ENCODE measurements around the gene NCKIPSD.
A peak's percentile ranks its signal among the peaks of the same experiment; 100 is the strongest.

Gene NCKIPSD

DNA sequence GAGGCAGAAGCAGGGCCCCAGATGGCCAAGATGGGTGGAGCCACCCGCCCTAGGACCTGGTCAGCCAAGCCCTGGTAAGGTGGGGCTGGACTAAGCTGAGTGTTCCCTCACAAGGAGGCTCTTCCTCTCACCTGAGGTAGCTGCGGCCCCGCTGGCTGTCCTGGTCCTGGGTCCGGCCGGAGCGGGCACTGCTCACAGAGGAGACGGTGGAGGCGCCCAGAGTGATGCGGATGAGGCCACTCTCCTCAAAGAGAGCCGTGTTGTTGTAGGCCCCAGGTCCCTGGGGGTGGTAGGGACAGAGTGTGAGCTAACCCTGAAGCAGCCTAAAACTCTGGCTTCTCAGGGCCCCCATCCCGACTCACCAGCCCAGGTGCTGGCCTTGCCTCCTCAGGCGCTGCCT, 43.1 kb downstream of the NCKIPSD start:
- DNase-seq: no peak

DNA sequence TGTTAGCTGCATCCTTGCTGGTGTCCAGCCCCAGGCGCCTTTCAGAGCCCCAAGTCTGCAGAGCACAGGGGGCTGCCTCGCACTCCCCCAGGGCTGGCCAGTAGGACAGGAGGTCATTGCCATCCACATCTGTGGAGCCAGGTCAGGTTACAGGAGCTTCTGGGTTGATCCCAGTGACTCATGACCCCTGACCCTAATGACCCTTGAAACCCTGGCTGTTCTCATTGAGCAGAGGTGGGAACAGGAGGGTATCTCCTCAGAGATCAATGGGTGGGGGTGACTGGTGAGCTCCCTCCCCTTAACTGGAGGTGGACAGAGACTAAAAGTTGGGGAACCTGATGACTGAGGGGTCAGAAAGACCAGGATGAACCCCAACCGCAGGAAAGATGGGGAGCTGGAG, 44.3 kb downstream of the NCKIPSD start:
- no peak for DNase-seq

DNA sequence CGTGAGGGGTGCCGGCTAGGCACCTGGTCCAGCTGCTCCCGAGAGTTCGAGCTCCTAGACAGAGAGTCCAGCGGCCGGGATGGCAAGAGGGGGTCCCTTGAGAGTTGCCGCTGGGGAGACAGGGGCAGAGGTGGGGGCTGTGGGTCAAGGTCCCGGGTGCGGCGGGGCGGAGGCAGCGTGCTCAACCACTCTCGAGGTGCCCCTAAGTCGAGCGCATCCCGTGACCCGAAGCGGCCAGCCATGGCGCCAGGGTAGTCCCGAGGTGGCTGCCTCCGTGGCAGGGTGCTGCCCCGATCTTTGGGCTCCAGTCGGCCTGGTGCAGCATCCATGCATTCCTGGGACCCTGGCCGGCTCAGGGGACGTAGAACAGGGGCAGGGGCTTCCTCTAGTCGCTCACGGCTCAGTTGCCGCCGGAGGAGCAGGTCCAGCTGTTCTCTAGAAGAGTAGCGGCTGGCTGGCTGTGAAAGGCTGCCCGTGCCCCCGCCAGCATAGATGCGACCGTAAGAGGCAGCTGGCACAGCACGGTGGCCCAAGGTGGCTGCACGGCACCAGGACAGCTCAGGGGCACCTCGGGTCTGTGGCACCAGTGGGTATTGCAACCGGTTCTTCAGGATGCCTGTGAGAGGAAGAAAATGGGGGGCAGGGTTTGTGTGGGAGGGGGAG, 45.6 kb downstream of the NCKIPSD start:
- no peak for DNase-seq

GRCh38 chr3:48637305-48637704, 48.4 kb downstream of the NCKIPSD start:
- no peak for DNase-seq

DNA sequence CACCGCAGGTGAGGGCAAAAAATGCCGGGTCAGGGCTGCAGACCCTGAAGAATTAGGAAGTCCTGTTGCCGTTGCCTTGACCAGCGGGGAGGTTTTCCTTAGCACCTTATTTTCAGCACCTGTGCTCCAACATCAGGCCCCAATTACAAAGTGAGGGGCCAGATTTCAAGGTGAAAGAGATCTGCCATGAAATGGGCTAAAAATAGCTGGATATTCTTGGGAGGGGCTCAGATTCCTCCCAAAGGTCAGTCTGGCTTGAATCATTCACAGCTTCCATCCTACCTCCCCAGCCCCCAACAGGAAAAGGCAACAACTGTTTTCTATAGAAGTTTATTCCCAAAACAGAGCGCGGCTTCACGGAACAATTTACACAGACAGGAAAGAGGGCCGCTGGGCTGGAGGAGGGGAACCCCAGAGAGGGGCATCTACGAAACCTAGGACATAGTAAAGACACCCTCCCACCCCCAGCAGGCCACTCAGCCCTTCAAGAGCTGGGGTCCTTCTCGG, 49.5 kb downstream of the NCKIPSD start:
- DNase-seq: no peak

- peak; percentile 97 for DNase-seq
Measured at GRCh38 chr3:48635222-48636021, 50.3 kb downstream of the NCKIPSD start, which contains the start of gene SLC26A6. Gene SLC26A6, minus strand, starts transcription at chr3:48635461. Its CDS starts 68 bp downstream, at chr3:48635393.

GRCh38 chr3:48634661-48635221, 51.0 kb downstream of the NCKIPSD start:
- DNase-seq: peak; percentile 6

DNA sequence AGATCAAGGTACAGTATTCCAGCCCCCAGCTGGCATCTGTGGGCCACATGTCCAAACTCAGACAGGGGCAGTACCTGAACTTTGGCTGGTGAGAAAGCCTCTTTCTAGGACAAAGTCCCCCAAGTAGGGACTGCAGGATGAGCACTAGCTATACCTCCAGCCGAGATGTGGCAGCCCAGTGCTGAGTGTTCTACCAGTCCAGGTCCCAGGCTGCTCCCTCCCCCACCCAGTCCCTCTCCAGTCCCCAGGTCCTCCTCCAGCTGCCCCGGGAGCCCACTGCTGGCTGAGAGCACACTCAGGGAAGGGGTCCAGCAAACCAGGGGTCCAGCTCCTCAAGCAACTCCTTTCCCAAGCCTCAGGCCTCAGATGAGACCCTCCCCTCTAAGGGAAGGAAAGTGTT, 52.0 kb downstream of the NCKIPSD start:
- DNase-seq: no peak

DNA sequence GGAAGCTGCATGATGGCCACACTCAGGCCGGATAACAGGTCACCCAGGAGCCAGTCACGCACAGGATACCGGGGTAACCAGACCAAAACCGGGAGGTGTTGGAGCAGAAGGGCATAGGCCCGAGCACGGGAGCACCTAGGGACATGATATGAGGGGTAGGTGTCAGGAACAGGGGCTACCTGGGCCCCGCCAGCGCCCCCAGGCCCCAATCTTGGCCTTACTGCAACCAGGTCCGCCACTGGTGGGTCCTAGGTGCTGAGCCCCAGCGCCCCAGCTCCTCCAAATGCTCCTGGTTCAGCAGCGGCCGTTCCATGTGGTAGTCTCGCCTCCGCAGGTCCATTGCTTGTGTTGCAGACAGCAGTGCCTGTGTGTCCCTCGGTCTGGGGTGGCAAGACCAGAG, 52.5 kb downstream of the NCKIPSD start:
- no peak for DNase-seq

DNA sequence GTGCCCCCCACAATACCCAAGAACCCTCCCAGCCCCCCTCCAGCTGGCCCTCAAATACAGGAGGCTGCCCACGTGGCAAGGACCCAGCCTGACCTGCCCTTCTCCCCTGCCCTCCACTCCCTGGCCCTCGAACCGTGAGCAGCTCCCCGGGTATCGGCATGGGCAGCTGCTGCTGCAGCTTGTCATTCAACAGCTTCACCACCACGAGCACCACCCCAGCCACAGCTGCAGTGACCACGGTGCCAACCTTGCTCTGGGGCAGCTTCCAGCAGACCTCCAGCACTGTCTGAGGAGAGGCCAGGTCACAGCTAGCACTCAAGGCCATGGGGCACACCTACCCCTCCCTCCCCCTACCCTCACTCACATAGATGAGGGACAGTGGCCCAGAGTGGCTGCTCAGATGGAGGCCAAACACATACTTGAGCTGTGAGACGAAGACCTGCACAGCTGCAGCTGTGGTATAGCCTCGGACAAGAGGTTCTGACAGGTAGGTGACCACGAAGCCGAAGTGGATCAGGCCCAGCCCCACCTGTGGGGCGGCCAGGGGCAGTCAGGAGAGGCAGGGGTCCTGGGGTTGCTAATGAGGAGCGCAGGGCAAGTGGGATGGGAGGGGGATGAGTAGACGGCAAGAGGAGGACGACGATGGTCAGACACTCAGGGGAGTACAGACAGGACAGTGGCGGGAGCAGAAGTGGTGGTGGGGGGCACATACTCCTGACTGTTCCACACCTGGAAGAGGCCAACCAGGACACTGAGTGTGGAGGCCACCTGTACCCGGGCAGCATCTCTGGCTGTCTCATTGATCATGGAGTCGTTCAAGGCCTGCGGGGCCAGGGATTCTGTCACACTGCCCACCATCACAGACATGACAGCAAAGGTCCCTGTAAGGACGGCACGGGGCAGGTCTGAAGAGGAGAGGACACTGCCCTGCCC, 53.9 kb downstream of the NCKIPSD start:
- DNase-seq: no peak

DNA sequence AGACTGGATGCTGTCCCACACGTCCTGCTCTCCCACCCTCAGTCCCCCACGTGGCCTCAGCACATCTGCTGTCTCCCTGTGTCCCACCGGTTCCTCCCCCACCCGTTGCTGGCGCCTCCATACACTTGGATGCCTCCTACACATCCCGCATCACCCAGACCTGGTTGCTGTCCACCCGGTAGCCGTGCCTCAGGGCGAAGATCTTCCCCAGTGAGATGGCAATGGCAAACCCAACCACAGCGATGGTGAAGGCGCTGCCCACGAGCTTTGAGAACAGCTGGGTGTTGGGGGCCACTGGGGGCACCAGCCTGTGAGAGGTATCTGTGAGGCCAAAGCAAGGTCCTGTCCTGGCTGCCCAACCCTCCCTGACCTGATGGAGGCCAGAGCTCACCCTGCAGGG, 54.9 kb downstream of the NCKIPSD start:
- no peak for DNase-seq

DNA sequence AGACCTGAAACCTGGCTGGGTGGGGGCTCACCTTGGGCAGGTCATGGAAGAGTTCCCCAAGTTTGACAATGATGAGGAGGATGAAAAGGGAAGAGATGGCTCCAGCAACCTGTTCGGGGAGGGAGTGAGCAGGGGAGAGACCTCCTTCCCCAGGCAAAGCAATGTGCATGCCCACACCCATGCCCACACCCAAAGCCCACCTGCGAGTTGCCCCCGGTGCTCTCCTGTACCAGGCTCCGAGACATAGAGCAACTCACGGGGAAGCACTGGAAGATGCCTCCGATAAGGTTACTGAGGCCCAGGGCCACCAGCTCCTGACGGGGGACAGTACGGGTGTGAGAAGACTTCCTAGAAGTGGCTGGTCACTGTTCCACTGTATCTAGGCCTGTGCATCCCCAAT, 55.3 kb downstream of the NCKIPSD start:
- no peak for DNase-seq

- DNase-seq: no peak
Measured at GRCh38 chr3:48629894-48630293, 55.8 kb downstream of the NCKIPSD start.

DNA sequence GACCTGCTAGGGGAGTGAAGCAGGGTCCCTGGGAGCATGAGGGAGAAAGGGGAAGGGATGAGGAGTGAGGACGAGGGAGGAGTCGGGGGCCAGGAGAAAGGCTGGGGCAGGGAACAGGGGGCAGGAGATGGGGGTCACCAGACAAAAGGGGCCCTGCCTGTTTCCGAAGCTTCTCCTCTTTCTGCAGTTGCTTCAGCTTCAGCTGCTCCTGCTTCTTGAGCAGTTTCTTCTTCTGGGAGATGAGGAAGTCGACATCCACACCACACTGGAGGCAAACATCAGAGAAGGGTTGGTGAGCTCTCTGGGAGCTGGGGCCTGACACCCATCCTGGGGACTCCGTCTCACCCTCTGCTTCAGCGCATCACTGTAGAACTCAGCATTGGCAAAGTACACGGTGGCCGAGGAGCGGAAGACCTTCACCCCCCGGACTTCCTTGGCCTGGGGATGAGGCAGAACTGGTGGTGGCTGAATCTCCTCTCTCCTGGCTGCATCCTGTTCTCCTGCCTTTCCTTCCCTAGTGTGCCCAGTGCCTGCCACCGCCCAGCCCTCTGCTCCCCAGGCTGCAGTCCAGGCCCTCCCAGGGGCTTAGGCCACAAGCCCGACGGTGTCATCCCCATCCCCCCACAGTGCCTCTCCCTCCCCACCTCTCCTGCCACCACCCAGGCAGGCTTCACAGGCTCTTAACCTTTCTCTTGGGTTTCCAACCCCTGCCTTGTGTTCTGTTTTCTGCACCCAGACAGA, 57.3 kb downstream of the NCKIPSD start:
- DNase-seq: no peak

DNA sequence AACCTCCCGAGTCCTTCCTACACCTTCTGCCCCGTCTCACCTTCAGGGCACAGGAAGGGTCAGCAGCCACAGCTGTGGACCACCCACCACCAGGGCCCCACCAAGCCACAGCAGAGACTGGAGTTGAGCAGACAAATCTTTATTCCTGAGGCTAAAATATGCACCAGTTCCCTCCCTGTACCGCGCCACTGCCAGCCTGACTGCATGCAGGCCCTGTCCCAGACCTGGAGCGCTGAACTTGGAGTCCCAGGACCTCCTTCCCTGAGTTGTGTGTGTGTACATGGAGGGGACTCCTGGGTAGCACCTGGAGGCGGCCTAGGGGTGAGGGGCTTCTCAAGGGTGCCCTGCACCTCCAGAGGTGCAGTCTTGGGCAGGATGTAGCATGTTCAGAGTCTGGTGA, 60.1 kb downstream of the NCKIPSD start:
- DNase-seq: no peak

GRCh38 chr3:48624767-48625166, 60.9 kb downstream of the NCKIPSD start:
- no peak for DNase-seq

- DNase-seq: no peak
Measured at GRCh38 chr3:48623851-48624547, 61.7 kb downstream of the NCKIPSD start.
